Progenitor cell of endocrine pancreas (in vitro differentiated cells): ENCODE results near the gene PRKRA. TPM values are rescaled to one million over a fixed set of nuclear protein-coding genes. Genes with fewer than 3 reads are reported as not detected.

ENCODE experiments used
- DNase-seq: peaks from one replicate; pipeline ENCODE4 v3.0.0; 2021; ENCODE audit warnings: low spot score; ENCODE audit not compliant: unreplicated experiment
- H3K27ac Mint-ChIP-seq: 2 replicates; pipeline ENCODE4 v1.8.0; 2021; ENCODE audit warnings: mild to moderate bottlenecking, moderate library complexity, mixed read lengths
- H3K27me3 Mint-ChIP-seq: 2 replicates; pipeline ENCODE4 v1.8.0; 2021; ENCODE audit warnings: mixed read lengths
- H3K36me3 Mint-ChIP-seq: 2 replicates; pipeline ENCODE4 v1.8.0; 2022; ENCODE audit warnings: mixed read lengths; ENCODE audit not compliant: insufficient read depth
- H3K4me1 Mint-ChIP-seq: 2 replicates; pipeline ENCODE4 v1.8.0; 2021; ENCODE audit warnings: low read depth, mixed read lengths
- H3K4me3 Mint-ChIP-seq: 2 replicates; pipeline ENCODE4 v1.8.0; 2021; ENCODE audit warnings: low read depth, mild to moderate bottlenecking, moderate library complexity, mixed read lengths
- H3K9me3 Mint-ChIP-seq: 2 replicates; pipeline ENCODE4 v1.8.0; 2021; ENCODE audit warnings: low read depth, mixed read lengths
- CTCF ChIP-seq: fragments of 200-600 bp; sonication (generic); IDR thresholded peaks from one replicate; pipeline ENCODE4 v1.5.0; 2021; ENCODE audit warnings: antibody characterized with exemption, mild to moderate bottlenecking; ENCODE audit not compliant: unreplicated experiment
- long read RNA-seq: library from polyadenylated mRNA; unstranded; transcript quantifications from one replicate; pipeline ENCODE4 v2.0.0, GENCODE V29; 2020
- total RNA-seq: library from RNA; stranded (reverse); gene quantifications from 2 replicates; pipeline ENCODE4 v1.2.1, GENCODE V29; 2021

The PRKRA gene
- total RNA-seq: 92.1 and 97.6 TPM in 2 replicates
- long read RNA-seq, transcript PRKRA-202 (9 exons, 1,616 nt): minor isoform, 10 of 316 reads
- long read RNA-seq, transcript PRKRA-201 (8 exons, 1,826 nt): major isoform, 249 of 316 reads
- long read RNA-seq, transcript PRKRA-203 (7 exons, 1,344 nt): minor isoform, 8 of 316 reads
- long read RNA-seq, partial matches to known transcripts: 10 of 316 reads
- long read RNA-seq, other reads (novel, unspliced or antisense): 38 of 316 reads

GRCh38 chr2:178450774-178451525 lies at the start of gene PRKRA, which contains the start of gene PJVK:
Gene PRKRA, minus strand, starts transcription at chr2:178451175. Its CDS starts 145 bp downstream, at chr2:178451030.
Gene PJVK, plus strand, starts transcription at chr2:178451378. Its CDS starts 2,032 bp downstream, at chr2:178453410.
- Mint-ChIP-seq H3K4me1 (peaks cover 20% of the 10 kb centered on the region), H3K27ac (peak within 1 kb of the TSS; percentile 100), H3K9me3 (no peaks in the 10 kb centered on the region), H3K27me3 (no peaks in the 10 kb centered on the region), H3K4me3 (peak within 1 kb of the TSS; percentile 88), H3K36me3 (peaks cover 19% of the 10 kb centered on the region)
- DNase-seq: peak; percentile 99
- TF ChIP-seq CTCF: no peak

- H3K27ac Mint-ChIP-seq: no peak overlapping the region
- H3K4me1 Mint-ChIP-seq: peaks cover 3% of the 10 kb centered on the region
- H3K4me3 Mint-ChIP-seq: no peak overlapping the region
- no peak for DNase-seq
- H3K9me3 Mint-ChIP-seq: no peaks in the 10 kb centered on the region
- no peaks in the 10 kb centered on the region for H3K27me3 Mint-ChIP-seq
- TF ChIP-seq CTCF: no peak
- H3K36me3 Mint-ChIP-seq: peaks cover 29% of the 10 kb centered on the region
These were observed 48.7 kb upstream of the PRKRA start for GRCh38 chr2:178499640-178500039.

- no peaks in the 10 kb centered on the region for H3K27me3 Mint-ChIP-seq
- H3K9me3 Mint-ChIP-seq: no peaks in the 10 kb centered on the region
- no peak for DNase-seq
- H3K4me1 Mint-ChIP-seq: peaks cover 3% of the 10 kb centered on the region
- TF ChIP-seq CTCF: no peak
- peaks cover 32% of the 10 kb centered on the region for H3K36me3 Mint-ChIP-seq
- no peak overlapping the region for H3K27ac Mint-ChIP-seq
- no peak overlapping the region for H3K4me3 Mint-ChIP-seq
These were observed 47.2 kb upstream of the PRKRA start for GRCh38 chr2:178498137-178498536.

GRCh38 chr2:178496049-178496448 lies 45.1 kb upstream of the PRKRA start:
- H3K27me3 Mint-ChIP-seq: no peaks in the 10 kb centered on the region
- peaks cover 32% of the 10 kb centered on the region for H3K36me3 Mint-ChIP-seq
- H3K9me3 Mint-ChIP-seq: no peaks in the 10 kb centered on the region
- peaks cover 2% of the 10 kb centered on the region for H3K4me1 Mint-ChIP-seq
- TF ChIP-seq CTCF: no peak
- no peak for DNase-seq
- H3K27ac Mint-ChIP-seq: no peak overlapping the region
- no peak overlapping the region for H3K4me3 Mint-ChIP-seq

- peaks cover 9% of the 10 kb centered on the region for H3K4me1 Mint-ChIP-seq
- no peaks in the 10 kb centered on the region for H3K9me3 Mint-ChIP-seq
- no peak overlapping the region for H3K27ac Mint-ChIP-seq
- H3K4me3 Mint-ChIP-seq: no peak overlapping the region
- no peak for DNase-seq
- H3K36me3 Mint-ChIP-seq: peaks cover 31% of the 10 kb centered on the region
- H3K27me3 Mint-ChIP-seq: no peaks in the 10 kb centered on the region
- no peak for TF ChIP-seq CTCF
These were observed 40.6 kb upstream of the PRKRA start for GRCh38 chr2:178491612-178492011.
